GM06990 (cell line): ENCODE measurements around the gene IRAK1.

Source experiments
- DNase-seq: peaks from one replicate; pipeline ENCODE4 v3.0.0-alpha.2; 2011; ENCODE audit not compliant: insufficient read length; ENCODE audit errors: extremely low read depth
- H3K27me3 ChIP-seq: replicated peaks from 2 replicates; pipeline ENCODE4 v1.6.0; 2011; ENCODE audit warnings: low read length; ENCODE audit not compliant: control insufficient read depth, insufficient read depth
- H3K36me3 ChIP-seq: 2 replicates; pipeline ENCODE4 v1.5.1; 2011; ENCODE audit warnings: low read length; ENCODE audit not compliant: control insufficient read depth, insufficient read depth
- H3K4me3 ChIP-seq: replicated peaks from 2 replicates; pipeline ENCODE4 v1.5.1; 2011; ENCODE audit warnings: low read depth, mild to moderate bottlenecking, control low read depth, low read length
- CTCF ChIP-seq: IDR thresholded peaks from 2 replicates; pipeline ENCODE4 v1.5.1; 2011; ENCODE audit warnings: low read length, control low read depth, mild to moderate bottlenecking, inconsistent platforms; ENCODE audit not compliant: insufficient read depth, poor library complexity, severe bottlenecking

IRAK1 gene

GRCh38 chrX:154059729-154060245 lies 40.1 kb upstream of the IRAK1 start:
- no peak for DNase-seq
- Histone ChIP-seq H3K36me3 (no peaks in the 10 kb centered on the region; the same call in 1 of the 2 replicates), H3K27me3 (no peaks in the 10 kb centered on the region), H3K4me3 (no peak overlapping the region)
- TF ChIP-seq CTCF: no peak

GRCh38 chrX:154059231-154059630 lies 39.5 kb upstream of the IRAK1 start:
- Histone ChIP-seq H3K36me3 (no peaks in the 10 kb centered on the region; the same call in 1 of the 2 replicates), H3K4me3 (no peak overlapping the region), H3K27me3 (no peaks in the 10 kb centered on the region)
- no peak for TF ChIP-seq CTCF
- no peak for DNase-seq

- Histone ChIP-seq H3K4me3 (no peak overlapping the region), H3K27me3 (no peaks in the 10 kb centered on the region), H3K36me3 (no peaks in the 10 kb centered on the region; the same call in 1 of the 2 replicates)
- no peak for DNase-seq
- no peak for TF ChIP-seq CTCF
These were observed 38.7 kb upstream of the IRAK1 start for GRCh38 chrX:154058214-154058997.

GRCh38 chrX:154057791-154058190 lies 38.1 kb upstream of the IRAK1 start:
- TF ChIP-seq CTCF: no peak
- Histone ChIP-seq H3K36me3 (no peaks in the 10 kb centered on the region; the same call in 1 of the 2 replicates), H3K27me3 (no peaks in the 10 kb centered on the region), H3K4me3 (no peak overlapping the region)
- DNase-seq: no peak

- Histone ChIP-seq H3K4me3 (no peak overlapping the region), H3K36me3 (no peaks in the 10 kb centered on the region; the same call in 1 of the 2 replicates), H3K27me3 (no peaks in the 10 kb centered on the region)
- no peak for TF ChIP-seq CTCF
- DNase-seq: no peak
These were observed 37.1 kb upstream of the IRAK1 start for GRCh38 chrX:154056770-154057241.
